ENCODE results near the gene WDR26.

DNA sequence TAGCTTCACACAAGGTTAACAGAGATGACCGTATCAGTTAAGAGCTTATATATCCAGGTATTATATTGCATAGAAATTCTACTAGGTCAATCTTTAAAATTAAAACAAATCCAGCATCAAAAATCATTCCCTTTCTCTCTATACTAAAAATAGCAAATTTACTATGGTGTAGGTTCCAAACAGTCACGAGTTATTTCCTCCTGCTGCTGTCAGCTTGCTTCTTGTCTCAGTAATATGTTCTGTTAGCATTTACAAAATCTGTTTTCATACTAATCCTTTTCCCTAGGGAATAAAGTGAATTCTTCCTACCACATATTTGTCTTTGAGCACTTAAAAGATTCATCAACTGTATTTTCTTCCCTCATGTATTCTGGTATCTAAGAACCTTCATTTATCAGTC lies 2.5 kb downstream of the WDR26 start:
- no peak for TF ChIP-seq CTCF (IDR thresholded peaks at IDR 0.05)
- no peak for TF ChIP-seq POLR2A (IDR thresholded peaks at IDR 0.05)
